Adrenal gland (tissue), 12 donors: ENCODE measurements around the gene CALD1. TPM values are rescaled to one million over a fixed set of nuclear protein-coding genes. Genes with fewer than 3 reads are reported as not detected.

Experiments
- DNase-seq, 7 donors: peaks; one replicate each; pipeline ENCODE4 v3.0.0-alpha.2; 2019 to 2020
- H3K27ac ChIP-seq, 5 donors: fragments of 200-600 bp; sonication (generic) in 4 of 5; 1 replicate in 3 of 5; 2 replicates in 2 of 5; pipeline versions ENCODE4 v1.5.1 to v1.8.0; 2016 to 2020; ENCODE audit warnings: mild to moderate bottlenecking in 1 of 5
- H3K27me3 ChIP-seq: fragments of 200-600 bp; 2 replicates; pipeline ENCODE4 v1.8.0; 2021
- H3K36me3 ChIP-seq, 2 donors: fragments of 200-600 bp; replicated peaks in 1 of 2; 1 replicate in 1 of 2; 2 replicates in 1 of 2; pipeline versions ENCODE4 v1.5.1 to v1.8.0; 2018 to 2022
- H3K4me1 ChIP-seq, 2 donors: fragments of 200-600 bp; replicated peaks in 1 of 2; 1 replicate in 1 of 2; 2 replicates in 1 of 2; pipeline versions ENCODE4 v1.5.1 to v1.8.0; 2018 to 2021
- H3K4me3 ChIP-seq, 4 donors: fragments of 200-600 bp; sonication (generic) in 3 of 4; one replicate each; pipeline ENCODE4 v1.5.1; 2016 to 2018
- H3K9me3 ChIP-seq, 3 donors: fragments of 200-600 bp; sonication (generic) in 1 of 3; replicated peaks in 1 of 3; 1 replicate in 2 of 3; 2 replicates in 1 of 3; pipeline versions ENCODE4 v1.5.1 to v1.8.0; 2016 to 2021
- CTCF ChIP-seq, 6 experiments: fragments of 450-650 bp in 4 of 6; fragments of 200-600 bp in 2 of 6; sonication (generic) in 1 of 6; IDR thresholded peaks; 1 replicate in 5 of 6; 2 replicates in 1 of 6; pipeline versions ENCODE4 v1.5.1 to v1.8.0; 2016 to 2021; ENCODE audit warnings: antibody characterized with exemption in 6 of 6, mild to moderate bottlenecking in 2 of 6, moderate library complexity in 1 of 6
- POLR2A ChIP-seq, 2 donors: fragments of 450-650 bp; IDR thresholded peaks; one replicate each; pipeline ENCODE4 v1.6.1; 2017; ENCODE audit warnings: antibody characterized with exemption in 2 of 2, mild to moderate bottlenecking in 2 of 2, moderate library complexity in 1 of 2
- WGBS, 4 donors: extraction: QIAGEN DNeasy Blood & Tissue Kit in 2 of 4; methylation state at CpG; one replicate each; pipeline versions ENCODE4 v1.1.5 to v1.1.7; 2013 to 2017; 5-methylcytosine and 5-hydroxymethylcytosine counted together
- intact Hi-C, 2 donors: fragments of 100-400 bp; cut with DNase I; formaldehyde crosslinking; loops; one replicate each; pipeline versions ENCODE4 v1.14.1 to v1.15.0; 2022 to 2023
- polyA plus RNA-seq, 3 donors: library from polyadenylated mRNA; stranded (reverse); fragments of 200-250 nt in 2 of 3; fragments of 350-450 nt in 1 of 3; fragmentation: Illumina TruSeq in 1 of 3; extraction: RNeasy Lipid Tissue Mini Kit (QIAGEN cat#74804) in 1 of 3; gene quantifications; one replicate each; pipeline ENCODE4 v1.2.3, GENCODE V29; 2013 to 2014
- small RNA-seq, 2 donors: library from RNA; depleted of rRNA; stranded (forward); fragments of <200 nt; gene quantifications; one replicate each; pipeline ENCODE3, GENCODE V24; 2016
- total RNA-seq, 9 donors: library from RNA; depleted of rRNA in 4 of 9; stranded (reverse); fragments of >200 nt in 4 of 9; fragments of 120-200 nt in 1 of 9; fragmentation: NEBNext Ultra II Directional in 1 of 9; extraction: Animal tissue kit (Norgen Biotek cat#: 25700) in 1 of 9; gene quantifications; one replicate each; pipeline versions ENCODE4 v1.1.0 to v1.2.4, GENCODE V29; 2013 to 2023
- donor health status: healthy with polysubstance abuse.
- donor health status: Bipolar disorder and iron deficiency.
- donor health status: DM: yes; HTN: yes; CAD: no.
- donor health status: DM: no; HTN: no; CAD: no.
- donor health status: DM: no; HTN: no; CAD: no.
- donor health status: DM: yes; HTN: yes; CAD: no.

Gene CALD1
- total and polyA plus RNA-seq, 12 donors = 67.5 to 258 (median 199) TPM

- no peak overlapping the region for H3K4me3 ChIP-seq
- no peaks in the 10 kb centered on the region for H3K9me3 ChIP-seq
- peak in 2 of 7 donors; percentile 6 to 16 for DNase-seq
- no peaks in the 10 kb centered on the region for H3K27me3 ChIP-seq
- no peaks in the 10 kb centered on the region for H3K36me3 ChIP-seq
- TF ChIP-seq CTCF (IDR thresholded peaks at IDR 0.05) (no peak), POLR2A (IDR thresholded peaks at IDR 0.05) (no peak)
- H3K4me1 ChIP-seq = peaks cover 0 to under 1% of the 10 kb centered on the region in 2 donors
- H3K27ac ChIP-seq = no peak overlapping the region
- WGBS, 4 donors = 89 to 100% (median 95%) methylated on average over 1 of the region's 1 CpG
- intact Hi-C loops = no loop called here
Measured at GRCh38 chr7:135001390-135002165, 222.1 kb downstream of the CALD1 start.

GRCh38 chr7:135012229-135012628, 232.8 kb downstream of the CALD1 start:
- no peak for DNase-seq
- H3K27ac ChIP-seq = no peak overlapping the region
- H3K4me1 ChIP-seq = no peaks in the 10 kb centered on the region
- H3K4me3 ChIP-seq = no peak overlapping the region
- H3K27me3 ChIP-seq = no peaks in the 10 kb centered on the region
- no peak for TF ChIP-seq POLR2A (IDR thresholded peaks at IDR 0.05)
- no peak for TF ChIP-seq CTCF (IDR thresholded peaks at IDR 0.05)
- H3K36me3 ChIP-seq = no peaks in the 10 kb centered on the region
- no peaks in the 10 kb centered on the region for H3K9me3 ChIP-seq
- intact Hi-C loops = no loop called here

Small RNAs within 50 kb of the gene (small RNA-seq; reads per million reads assigned to genes)
- gene TUBB3P2 = 0 reads per million in 2 donors

Other genes with a start within 250 kb of the CALD1 start
- gene AKR1B15, start 230.5 kb upstream of the CALD1 start, total RNA-seq = under 1 TPM in 5 of 9 donors, not detected in 4; 0.19 to 0.55 (median 0.28) TPM
- under 1 TPM in 1 of 3 donors, not detected in 2; 0.03 TPM for gene AKR1B15, start 230.5 kb upstream of the CALD1 start, polyA plus RNA-seq
- gene BPGM, start 132.8 kb upstream of the CALD1 start, total RNA-seq = 10 to 100 TPM; 12.1 to 34.8 (median 17.7) TPM
- 10 to 100 TPM; 17.6 to 33.2 (median 21.0) TPM for gene BPGM, start 132.8 kb upstream of the CALD1 start, polyA plus RNA-seq
- 1 to 10 TPM in 7 of 9 donors, under 1 TPM in 2; 0.28 to 7.3 (median 2.0) TPM for gene AGBL3, start 206.9 kb downstream of the CALD1 start, total RNA-seq
- 1 to 10 TPM in 2 of 3 donors, under 1 TPM in 1; 0.97 to 2.0 (median 1.2) TPM for gene AGBL3, start 206.9 kb downstream of the CALD1 start, polyA plus RNA-seq